ENCODE data around the gene C16orf74.

DNA sequence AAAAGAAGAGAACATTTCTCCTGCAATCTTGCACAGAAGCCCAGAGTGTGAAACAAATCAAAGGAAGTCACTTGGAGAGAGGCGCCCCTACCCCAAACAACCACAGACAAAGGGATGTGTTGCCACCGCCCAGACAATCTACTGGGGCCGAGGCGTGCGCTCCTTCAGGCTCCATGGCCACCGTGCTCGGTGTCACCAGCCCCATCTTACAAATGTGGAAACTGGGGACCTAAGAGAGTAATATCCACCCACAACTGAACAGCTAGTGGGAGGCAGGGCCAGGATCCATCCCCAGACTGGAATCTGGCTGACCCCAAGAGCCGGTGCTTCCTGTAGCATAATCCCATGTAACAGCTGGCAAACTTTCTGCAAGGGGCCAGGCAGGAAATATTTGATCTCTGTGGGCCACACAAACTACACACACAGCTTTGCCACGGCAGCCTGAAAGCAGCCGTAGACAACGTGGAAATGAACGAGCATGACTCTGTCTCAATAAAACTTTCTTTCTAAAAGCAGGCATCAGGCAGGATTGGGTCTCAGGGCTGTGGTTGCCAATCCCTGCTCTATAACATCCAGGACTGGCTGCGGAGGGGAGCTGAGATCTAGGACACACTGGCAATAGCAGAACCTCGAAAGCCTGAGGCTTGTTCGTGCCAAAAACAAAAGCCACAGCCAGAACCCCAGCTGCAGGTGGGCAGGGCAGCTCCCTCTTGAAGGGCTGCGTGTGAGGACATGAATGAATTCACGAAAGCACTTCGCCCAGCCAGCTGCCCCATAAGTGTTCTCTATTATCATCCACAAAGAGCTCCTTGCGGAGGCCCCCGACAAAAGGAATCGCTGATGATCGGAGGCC is 35.5 kb downstream of the C16orf74 start:
- TF ChIP-seq POLR2A (IDR thresholded peaks at IDR 0.05) (no peak), EP300 (IDR thresholded peaks at IDR 0.05) (no peak)
- TF ChIP-seq, protein P1, sequence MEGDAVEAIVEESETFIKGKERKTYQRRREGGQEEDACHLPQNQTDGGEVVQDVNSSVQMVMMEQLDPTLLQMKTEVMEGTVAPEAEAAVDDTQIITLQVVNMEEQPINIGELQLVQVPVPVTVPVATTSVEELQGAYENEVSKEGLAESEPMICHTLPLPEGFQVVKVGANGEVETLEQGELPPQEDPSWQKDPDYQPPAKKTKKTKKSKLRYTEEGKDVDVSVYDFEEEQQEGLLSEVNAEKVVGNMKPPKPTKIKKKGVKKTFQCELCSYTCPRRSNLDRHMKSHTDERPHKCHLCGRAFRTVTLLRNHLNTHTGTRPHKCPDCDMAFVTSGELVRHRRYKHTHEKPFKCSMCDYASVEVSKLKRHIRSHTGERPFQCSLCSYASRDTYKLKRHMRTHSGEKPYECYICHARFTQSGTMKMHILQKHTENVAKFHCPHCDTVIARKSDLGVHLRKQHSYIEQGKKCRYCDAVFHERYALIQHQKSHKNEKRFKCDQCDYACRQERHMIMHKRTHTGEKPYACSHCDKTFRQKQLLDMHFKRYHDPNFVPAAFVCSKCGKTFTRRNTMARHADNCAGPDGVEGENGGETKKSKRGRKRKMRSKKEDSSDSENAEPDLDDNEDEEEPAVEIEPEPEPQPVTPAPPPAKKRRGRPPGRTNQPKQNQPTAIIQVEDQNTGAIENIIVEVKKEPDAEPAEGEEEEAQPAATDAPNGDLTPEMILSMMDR (IDR thresholded peaks at IDR 0.05): no peak

Measured in ovary (tissue), 3 donors.